Kidney glomerular epithelial cell (primary cell): Measurements from ENCODE around the gene NEB.
A peak's percentile ranks its signal among the peaks of the same experiment; 100 is the strongest.
"Not testable (repeated sequence)": the region's sequence is repeated elsewhere in the genome, so short reads cannot be mapped to it uniquely, and the experiment has no call there.

ENCODE experiments used
- DNase-seq: peaks from one replicate; lab custom pipeline; 2025; lab: John Stamatoyannopoulos, UW

Gene NEB

GRCh38 chr2:151758744-151759143 lies 24.5 kb upstream of the NEB start:
- no peak for DNase-seq

- no peak for DNase-seq
These were observed 23.6 kb upstream of the NEB start for GRCh38 chr2:151757861-151758260.

GRCh38 chr2:151756820-151757219 lies 22.5 kb upstream of the NEB start:
- no peak for DNase-seq

GRCh38 chr2:151754253-151754897 lies 20.1 kb upstream of the NEB start:
- DNase-seq: no peak

GRCh38 chr2:151753540-151753939 lies 19.3 kb upstream of the NEB start:
- no peak for DNase-seq

- DNase-seq: not testable (repeated sequence)
These were observed 11.0 kb upstream of the NEB start for GRCh38 chr2:151745261-151745660.

GRCh38 chr2:151730262-151730975 lies 3.9 kb downstream of the NEB start:
- DNase-seq: no peak

- DNase-seq: no peak
These were observed 4.4 kb downstream of the NEB start for GRCh38 chr2:151729837-151730236.

GRCh38 chr2:151729415-151729811 lies 4.9 kb downstream of the NEB start:
- no peak for DNase-seq

GRCh38 chr2:151728804-151729414 lies 5.4 kb downstream of the NEB start:
- DNase-seq: no peak

GRCh38 chr2:151727593-151728552 lies 6.4 kb downstream of the NEB start:
- DNase-seq: no peak

- no peak for DNase-seq
These were observed 13.1 kb downstream of the NEB start for GRCh38 chr2:151721161-151721560.

GRCh38 chr2:151720521-151720920 lies 13.8 kb downstream of the NEB start:
- DNase-seq: no peak

GRCh38 chr2:151718796-151719195 lies 15.5 kb downstream of the NEB start:
- no peak for DNase-seq

- DNase-seq: no peak
These were observed 16.0 kb downstream of the NEB start for GRCh38 chr2:151718247-151718646.

- peak; percentile 88 for DNase-seq
These were observed 17.6 kb downstream of the NEB start for GRCh38 chr2:151716721-151717120.

GRCh38 chr2:151713291-151713903 lies 20.9 kb downstream of the NEB start:
- no peak for DNase-seq

GRCh38 chr2:151711025-151711424 lies 23.3 kb downstream of the NEB start:
- DNase-seq: no peak

GRCh38 chr2:151708788-151709187 lies 25.5 kb downstream of the NEB start:
- no peak for DNase-seq

- no peak for DNase-seq
These were observed 26.4 kb downstream of the NEB start for GRCh38 chr2:151707857-151708256.

GRCh38 chr2:151704480-151704961 lies 29.8 kb downstream of the NEB start:
- DNase-seq: not testable (repeated sequence)

GRCh38 chr2:151698134-151698533 lies 36.1 kb downstream of the NEB start:
- DNase-seq: not testable (repeated sequence)
